Measurements from ENCODE around the gene BLMH. TPM values are rescaled to one million over a fixed set of nuclear protein-coding genes. Genes with fewer than 3 reads are reported as not detected.

The BLMH gene
- total RNA-seq, 1 experiment from 2014 or later, result 94.3 TPM

- H3K36me3 ChIP-seq (ENCODE audit: insufficient read depth, low read length, poor library complexity, severe bottlenecking), result no peaks in the 10 kb centered on the region
- H3K27ac ChIP-seq (ENCODE audit: low read depth, low read length, poor library complexity, severe bottlenecking), result no peak overlapping the region
- no peak overlapping the region for H3K4me3 ChIP-seq (ENCODE audit: low read depth, low read length, poor library complexity, severe bottlenecking)
- BruUV-seq (replicated peaks), result no TSS peak
- CTCF ChIA-PET, result no interaction called here
- no peaks in the 10 kb centered on the region for H3K4me1 ChIP-seq (ENCODE audit: insufficient read depth, low read length, poor library complexity, severe bottlenecking)
- DNase-seq (ENCODE audit: low spot score), result no peak
- intact Hi-C loops (cut with micrococcal nuclease; ENCODE audit: unreplicated experiment), result no loop called here
- no peak for TF ChIP-seq EZH2 (IDR thresholded peaks at IDR 0.05; ENCODE audit: borderline replicate concordance, low read depth, low read length, poor library complexity, severe bottlenecking)
- POLR2A ChIA-PET (ENCODE audit: low non-redundant PET), result no interaction called here
- H3K27me3 ChIP-seq (replicated peaks; ENCODE audit: insufficient read depth, low read depth, low read length, poor library complexity), result no peaks in the 10 kb centered on the region
- no peaks in the 10 kb centered on the region for H3K9me3 ChIP-seq (ENCODE audit: low read depth, low read length, poor library complexity, severe bottlenecking)
Observed at GRCh38 chr17:30224419-30224960, 67.3 kb downstream of the BLMH start.

- BruUV-seq (replicated peaks), result no TSS peak
- Histone ChIP-seq H3K9me3 (ENCODE audit: low read depth, low read length, poor library complexity, severe bottlenecking) (no peaks in the 10 kb centered on the region), H3K36me3 (ENCODE audit: insufficient read depth, low read length, poor library complexity, severe bottlenecking) (no peaks in the 10 kb centered on the region), H3K4me3 (ENCODE audit: low read depth, low read length, poor library complexity, severe bottlenecking) (no peak overlapping the region), H3K4me1 (ENCODE audit: insufficient read depth, low read length, poor library complexity, severe bottlenecking) (no peaks in the 10 kb centered on the region), H3K27me3 (replicated peaks; ENCODE audit: insufficient read depth, low read depth, low read length, poor library complexity) (no peaks in the 10 kb centered on the region), H3K27ac (ENCODE audit: low read depth, low read length, poor library complexity, severe bottlenecking) (no peak overlapping the region)
- DNase-seq (ENCODE audit: low spot score), result no peak
- ChIA-PET CTCF (interaction anchor here (0.6 kb wide), 1 partner anchor 112 kb away, joined by 3 read pairs; no protein-coding TSS in a partner anchor), POLR2A (ENCODE audit: low non-redundant PET) (interaction anchor here (0.6 kb wide), 1 partner anchor 484 kb away, joined by 3 read pairs; no protein-coding TSS in a partner anchor)
- TF ChIP-seq CTCF (conservative IDR thresholded peaks at IDR 0.05; ENCODE audit: low read depth, low read length) (no peak), EZH2 (IDR thresholded peaks at IDR 0.05; ENCODE audit: borderline replicate concordance, low read depth, low read length, poor library complexity, severe bottlenecking) (no peak)
- intact Hi-C loops (cut with micrococcal nuclease; ENCODE audit: unreplicated experiment), result no loop called here
Observed at GRCh38 chr17:30222721-30223175, 69.0 kb downstream of the BLMH start.

- POLR2A ChIA-PET (ENCODE audit: low non-redundant PET), result interaction anchor here (0.6 kb wide), 1 partner anchor 485 kb away, joined by 3 read pairs; no protein-coding TSS in a partner anchor
- TF ChIP-seq EZH2 (IDR thresholded peaks at IDR 0.05; ENCODE audit: borderline replicate concordance, low read depth, low read length, poor library complexity, severe bottlenecking) (no peak), CTCF (conservative IDR thresholded peaks at IDR 0.05; ENCODE audit: low read depth, low read length) (no peak)
- Histone ChIP-seq H3K4me1 (ENCODE audit: insufficient read depth, low read length, poor library complexity, severe bottlenecking) (no peaks in the 10 kb centered on the region), H3K9me3 (ENCODE audit: low read depth, low read length, poor library complexity, severe bottlenecking) (no peaks in the 10 kb centered on the region), H3K27me3 (replicated peaks; ENCODE audit: insufficient read depth, low read depth, low read length, poor library complexity) (no peaks in the 10 kb centered on the region), H3K27ac (ENCODE audit: low read depth, low read length, poor library complexity, severe bottlenecking) (no peak overlapping the region), H3K4me3 (ENCODE audit: low read depth, low read length, poor library complexity, severe bottlenecking) (no peak overlapping the region), H3K36me3 (ENCODE audit: insufficient read depth, low read length, poor library complexity, severe bottlenecking) (no peaks in the 10 kb centered on the region)
- no peak for DNase-seq (ENCODE audit: low spot score)
- CTCF ChIA-PET, result interaction anchor here (0.6 kb wide), 1 partner anchor 112 kb away, joined by 3 read pairs; no protein-coding TSS in a partner anchor
- intact Hi-C loops (cut with micrococcal nuclease; ENCODE audit: unreplicated experiment), result no loop called here
- no TSS peak for BruUV-seq (replicated peaks)
Observed at GRCh38 chr17:30222251-30222650, 69.5 kb downstream of the BLMH start.

GRCh38 chr17:30221346-30221745 lies 70.4 kb downstream of the BLMH start:
- no TSS peak for BruUV-seq (replicated peaks)
- no peaks in the 10 kb centered on the region for H3K4me1 ChIP-seq (ENCODE audit: insufficient read depth, low read length, poor library complexity, severe bottlenecking)
- no peak for DNase-seq (ENCODE audit: low spot score)
- ChIA-PET CTCF (no interaction called here), POLR2A (ENCODE audit: low non-redundant PET) (no interaction called here)
- intact Hi-C loops (cut with micrococcal nuclease; ENCODE audit: unreplicated experiment), result no loop called here
- no peaks in the 10 kb centered on the region for H3K36me3 ChIP-seq (ENCODE audit: insufficient read depth, low read length, poor library complexity, severe bottlenecking)
- no peaks in the 10 kb centered on the region for H3K27me3 ChIP-seq (replicated peaks; ENCODE audit: insufficient read depth, low read depth, low read length, poor library complexity)
- H3K4me3 ChIP-seq (ENCODE audit: low read depth, low read length, poor library complexity, severe bottlenecking), result no peak overlapping the region
- H3K9me3 ChIP-seq (ENCODE audit: low read depth, low read length, poor library complexity, severe bottlenecking), result no peaks in the 10 kb centered on the region
- no peak for TF ChIP-seq CTCF (conservative IDR thresholded peaks at IDR 0.05; ENCODE audit: low read depth, low read length)
- no peak for TF ChIP-seq EZH2 (IDR thresholded peaks at IDR 0.05; ENCODE audit: borderline replicate concordance, low read depth, low read length, poor library complexity, severe bottlenecking)
- no peak overlapping the region for H3K27ac ChIP-seq (ENCODE audit: low read depth, low read length, poor library complexity, severe bottlenecking)

Data from A673 (cell line).